Common myeloid progenitor, CD34-positive (primary cell): ENCODE data around the gene NUDCD3.

Source experiments
- CTCF ChIA-PET: fragments of 350-600 bp; sonication (Branson Sonifier 250); formaldehyde crosslinking; loops from one replicate; lab custom pipeline; 2021; ENCODE audit warnings: antibody characterized with exemption; lab: Charles Lee
- POLR2A ChIA-PET: fragments of 350-600 bp; sonication (Branson Sonifier 250); formaldehyde crosslinking; loops from one replicate; lab custom pipeline; 2021; ENCODE audit warnings: antibody characterized with exemption; lab: Charles Lee
- DNase-seq, 3 donors: peaks; one replicate each; pipeline versions ENCODE4 v3.0.0 to v3.0.0-alpha.2; 2013
- H3K27ac ChIP-seq, 2 experiments: 1 replicate in 1 of 2; 2 replicates in 1 of 2; pipeline ENCODE4 v1.7.0; 2013; ENCODE audit warnings: inconsistent platforms in 2 of 2, low read length in 2 of 2, mild to moderate bottlenecking in 2 of 2, low read depth in 1 of 2, moderate library complexity in 1 of 2; ENCODE audit not compliant: severe bottlenecking in 2 of 2, insufficient read depth in 1 of 2, poor library complexity in 1 of 2
- H3K27me3 ChIP-seq, 5 experiments: replicated peaks in 2 of 5; 1 replicate in 3 of 5; 2 replicates in 2 of 5; pipeline versions ENCODE4 v1.6.1 to v1.7.0; 2013; ENCODE audit warnings: low read length in 4 of 5, mild to moderate bottlenecking in 2 of 5, moderate library complexity in 2 of 5, inconsistent platforms in 1 of 5; ENCODE audit not compliant: insufficient read depth in 5 of 5, control insufficient read depth in 4 of 5
- H3K36me3 ChIP-seq, 4 experiments: 1 replicate in 2 of 4; 2 replicates in 2 of 4; pipeline versions ENCODE4 v1.6.1 to v1.7.0; 2013; ENCODE audit warnings: low read length in 3 of 4, control low read depth in 1 of 4, mild to moderate bottlenecking in 1 of 4; ENCODE audit not compliant: control insufficient read depth in 4 of 4, insufficient read depth in 4 of 4
- H3K4me1 ChIP-seq, 4 experiments: 1 replicate in 3 of 4; 2 replicates in 1 of 4; pipeline versions ENCODE4 v1.6.1 to v1.7.1; 2013; ENCODE audit warnings: low read length in 3 of 4, mild to moderate bottlenecking in 3 of 4, control low read depth in 1 of 4, inconsistent platforms in 1 of 4, moderate library complexity in 1 of 4; ENCODE audit not compliant: control insufficient read depth in 4 of 4, insufficient read depth in 4 of 4; ENCODE audit errors: control extremely low read depth in 1 of 4
- H3K4me3 ChIP-seq, 7 experiments: 1 replicate in 4 of 7; 2 replicates in 3 of 7; pipeline versions ENCODE4 v1.5.1 to v1.7.0; 2013; ENCODE audit warnings: mild to moderate bottlenecking in 7 of 7, low read length in 6 of 7, moderate library complexity in 6 of 7, inconsistent platforms in 2 of 7, low read depth in 2 of 7, control low read depth in 1 of 7; ENCODE audit not compliant: insufficient read depth in 4 of 7, control insufficient read depth in 1 of 7; ENCODE audit errors: extremely low read depth in 1 of 7
- H3K9me3 ChIP-seq, 5 experiments: 1 replicate in 4 of 5; 2 replicates in 1 of 5; pipeline versions ENCODE4 v1.6.1 to v1.7.1; 2013; ENCODE audit warnings: low read length in 4 of 5, mild to moderate bottlenecking in 2 of 5, inconsistent platforms in 1 of 5, low read depth in 1 of 5, moderate library complexity in 1 of 5; ENCODE audit not compliant: control insufficient read depth in 4 of 5, insufficient read depth in 2 of 5; ENCODE audit errors: control extremely low read depth in 1 of 5
- WGBS: methylation state at CpG from one replicate; pipeline ENCODE4 v1.1.5; 2013; ENCODE audit not compliant: insufficient coverage; 5-methylcytosine and 5-hydroxymethylcytosine counted together

NUDCD3 gene

DNA sequence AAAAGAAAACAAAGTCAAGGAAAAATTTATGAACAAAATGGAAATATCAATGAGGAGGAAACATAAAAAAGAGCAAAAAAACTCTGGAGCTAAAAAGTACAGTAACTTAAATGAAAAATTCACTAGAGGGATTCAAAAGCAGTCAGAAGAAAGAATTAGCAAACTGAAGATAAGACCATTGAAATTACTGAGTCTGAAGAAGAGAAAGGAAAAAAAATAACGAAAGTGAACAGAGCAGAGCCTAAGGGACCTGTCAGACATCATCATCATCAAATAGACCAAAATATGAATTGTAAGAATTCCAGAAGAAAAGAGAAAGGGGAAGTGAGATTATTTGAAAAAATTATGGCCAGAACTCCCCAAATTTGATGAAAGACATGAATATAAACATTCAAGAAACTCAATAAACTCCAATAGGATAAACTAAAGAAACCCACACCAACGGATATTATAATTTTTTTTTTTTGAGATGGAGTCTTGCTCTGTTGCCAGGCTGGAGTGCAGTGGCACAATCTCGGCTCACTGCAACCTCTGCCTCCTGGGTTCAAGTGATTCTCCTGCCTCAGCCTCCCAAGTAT, 34.4 kb upstream of the NUDCD3 start:
- Histone ChIP-seq H3K9me3 (peaks cover 0 to 38% (median 13%) of the 10 kb centered on the region in 5 experiments), H3K4me1 (no peaks in the 10 kb centered on the region), H3K36me3 (no peaks in the 10 kb centered on the region), H3K27ac (no peak overlapping the region), H3K27me3 (no peaks in the 10 kb centered on the region), H3K4me3 (no peak overlapping the region)
- WGBS, result 60% methylated on average over 1 of the region's 3 CpGs
- CTCF ChIA-PET, result no interaction called here
- no peak for DNase-seq
- POLR2A ChIA-PET, result interaction anchor here (0.7 kb wide), 1 partner anchor 13 kb away, joined by 5 read pairs; no protein-coding TSS in a partner anchor

DNA sequence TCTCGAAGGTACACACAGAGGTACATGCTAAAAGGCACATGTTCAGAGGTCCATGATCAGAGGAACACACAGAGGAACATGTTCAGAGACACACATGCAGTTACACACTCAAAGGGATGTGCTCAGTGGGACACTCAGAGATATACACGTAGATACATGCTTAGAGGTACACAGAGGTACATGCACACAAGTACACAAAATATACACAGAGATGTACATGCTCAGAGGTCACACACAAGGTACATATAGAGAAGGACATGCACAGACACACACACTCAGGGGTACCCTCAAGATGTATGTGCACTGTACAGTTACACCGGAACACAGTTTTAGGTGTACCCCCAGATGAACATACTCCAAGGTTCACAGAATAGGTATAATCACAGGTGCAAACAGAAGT, 31.9 kb upstream of the NUDCD3 start:
- H3K27me3 ChIP-seq, result no peaks in the 10 kb centered on the region
- CTCF ChIA-PET, result interaction anchor here (1.0 kb wide), 1 partner anchor 12 kb away, joined by 3 read pairs; no protein-coding TSS in a partner anchor

DNA sequence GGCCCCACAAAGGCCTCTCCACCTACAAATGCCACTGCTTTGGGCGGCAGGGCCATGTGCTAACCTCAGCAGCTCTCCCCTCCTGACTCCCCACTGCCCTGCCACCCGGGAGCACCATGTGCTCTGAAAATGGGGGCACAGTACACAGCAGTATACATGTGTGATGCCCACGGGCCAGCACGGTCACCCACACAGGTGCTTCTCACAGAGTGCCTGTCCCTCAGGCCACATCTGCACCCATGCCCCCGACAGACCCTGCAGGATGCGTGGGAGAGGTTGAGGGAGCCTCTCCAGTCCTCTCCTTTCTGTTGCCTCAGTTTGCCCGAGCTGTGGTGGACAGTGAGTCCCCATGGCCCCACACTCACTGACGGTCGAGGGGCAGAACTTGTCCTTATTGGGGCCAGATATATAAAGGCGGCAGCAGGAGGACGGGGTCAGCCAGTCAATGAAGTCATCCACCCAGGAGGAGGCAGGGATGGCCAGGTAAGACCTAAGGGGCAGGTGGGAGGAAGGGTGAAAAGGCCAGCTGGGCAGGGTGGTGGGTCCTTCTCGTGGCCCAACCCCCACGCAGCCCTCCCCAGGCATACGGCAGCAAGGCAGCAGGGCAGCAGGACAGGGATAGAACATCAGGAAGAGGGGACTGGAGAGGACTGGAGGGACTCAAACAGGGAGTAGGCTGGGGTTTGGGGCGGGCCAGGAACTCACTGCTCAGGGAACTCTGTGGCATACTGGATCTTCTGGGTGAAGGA, 31.1 kb upstream of the NUDCD3 start:
- H3K4me3 ChIP-seq, result no peak overlapping the region
- CTCF ChIA-PET, result no interaction called here
- POLR2A ChIA-PET, result no interaction called here
- H3K27me3 ChIP-seq, result no peaks in the 10 kb centered on the region
- H3K36me3 ChIP-seq, result no peaks in the 10 kb centered on the region
- 97% methylated on average over 15 of the region's 15 CpGs for WGBS
- DNase-seq, result no peak
- H3K27ac ChIP-seq, result no peak overlapping the region
- H3K9me3 ChIP-seq, result peaks cover 0 to 27% (median 7%) of the 10 kb centered on the region in 5 experiments
- H3K4me1 ChIP-seq, result no peaks in the 10 kb centered on the region

More for the DNA sequence above, 31.9 kb upstream of the NUDCD3 start:
- WGBS, result 100% methylated on average over 3 of the region's 3 CpGs
- Histone ChIP-seq H3K4me3 (no peak overlapping the region), H3K36me3 (no peaks in the 10 kb centered on the region), H3K4me1 (no peaks in the 10 kb centered on the region), H3K9me3 (peaks cover 0 to 29% (median 7%) of the 10 kb centered on the region in 5 experiments), H3K27ac (no peak overlapping the region)
- no peak for DNase-seq
- POLR2A ChIA-PET, result no interaction called here

DNA sequence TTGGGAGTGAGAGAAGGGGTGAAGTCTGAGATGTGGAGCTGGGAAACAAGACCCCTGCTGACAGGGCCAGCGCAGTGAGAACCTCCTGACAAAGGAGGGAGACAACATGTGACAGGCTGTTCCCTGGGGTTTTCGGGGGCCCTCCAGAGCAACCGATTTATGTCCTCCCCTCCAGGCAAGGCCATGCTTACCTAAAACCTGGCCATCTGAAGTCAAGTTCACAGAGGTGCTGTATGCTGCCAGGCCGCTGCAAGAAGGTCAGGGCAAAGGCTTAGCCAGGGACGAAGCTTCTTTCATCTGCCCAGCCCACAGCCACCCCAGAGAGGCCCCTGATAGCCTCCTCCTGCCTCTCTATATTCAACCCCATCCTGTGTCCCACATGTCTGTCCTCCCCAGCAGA, 30.1 kb upstream of the NUDCD3 start:
- H3K27me3 ChIP-seq, result no peaks in the 10 kb centered on the region
- H3K9me3 ChIP-seq, result peaks cover 0 to 20% (median 7%) of the 10 kb centered on the region in 5 experiments
- ChIA-PET CTCF (interaction anchor here (1.1 to 1.9 kb wide), 2 partner anchors 8 to 45 kb away, joined by 3 to 4 read pairs; no protein-coding TSS in a partner anchor), POLR2A (no interaction called here)
- no peaks in the 10 kb centered on the region for H3K4me1 ChIP-seq
- DNase-seq, result no peak
- 100% methylated on average over 5 of the region's 5 CpGs for WGBS
- no peak overlapping the region for H3K27ac ChIP-seq
- H3K4me3 ChIP-seq, result no peak overlapping the region
- H3K36me3 ChIP-seq, result no peaks in the 10 kb centered on the region

DNA sequence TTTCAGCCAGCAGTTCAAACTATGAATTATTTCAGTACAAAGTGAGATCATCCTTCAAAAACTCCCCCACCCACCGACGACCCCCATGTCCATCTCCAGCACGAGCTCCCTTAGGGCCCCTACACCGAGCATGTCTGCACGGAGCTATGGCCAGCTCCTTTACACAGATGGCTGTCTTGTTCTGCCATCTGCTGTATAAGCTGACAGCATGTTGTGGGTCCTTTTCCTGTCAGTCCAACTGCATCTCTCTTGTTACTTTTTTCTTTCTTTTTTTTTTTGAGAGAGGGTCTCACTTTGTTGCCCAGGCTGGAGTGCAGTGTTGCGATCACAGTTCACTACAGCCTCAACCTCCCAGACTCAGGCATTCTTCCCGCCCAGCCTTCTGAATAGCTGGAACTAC, 29.1 kb upstream of the NUDCD3 start:
- H3K4me3 ChIP-seq, result no peak overlapping the region
- CTCF ChIA-PET, result interaction anchor here (0.7 to 1.9 kb wide), 2 partner anchors 15 to 46 kb away, joined by 4 read pairs; no protein-coding TSS in a partner anchor

DNA sequence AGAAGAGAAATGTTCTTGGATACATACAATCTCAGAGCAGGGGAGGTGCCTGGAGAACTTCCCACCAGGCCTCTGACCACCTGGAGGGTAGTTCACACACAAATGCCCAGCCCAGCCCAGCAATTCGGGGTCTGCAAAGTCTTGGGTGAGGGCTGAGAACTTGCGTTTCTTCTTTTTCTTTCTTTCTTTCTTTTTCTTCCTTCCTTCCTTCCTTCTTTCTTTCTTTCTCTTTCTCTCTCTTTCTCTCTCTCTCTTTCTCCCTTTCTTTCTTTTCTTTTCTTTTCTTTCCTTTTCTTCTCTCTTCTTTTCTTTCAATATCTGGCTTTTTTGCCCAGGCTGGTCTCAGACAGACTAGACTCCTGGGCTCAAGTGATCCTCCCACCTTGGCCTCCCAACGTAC, 28.3 kb upstream of the NUDCD3 start:
- Histone ChIP-seq H3K9me3 (peaks cover 0 to 8% (median 0%) of the 10 kb centered on the region in 5 experiments), H3K4me1 (no peaks in the 10 kb centered on the region), H3K27me3 (no peaks in the 10 kb centered on the region), H3K4me3 (no peak overlapping the region), H3K27ac (no peak overlapping the region), H3K36me3 (no peaks in the 10 kb centered on the region)
- WGBS, result 94% methylated on average over 3 of the region's 3 CpGs
- ChIA-PET CTCF (interaction anchor here (0.7 kb wide), 1 partner anchor 16 kb away, joined by 4 read pairs; no protein-coding TSS in a partner anchor), POLR2A (no interaction called here)
- DNase-seq, result no peak

More for the DNA sequence above, 29.1 kb upstream of the NUDCD3 start:
- POLR2A ChIA-PET, result no interaction called here
- no peaks in the 10 kb centered on the region for H3K27me3 ChIP-seq
- DNase-seq, result no peak
- no peaks in the 10 kb centered on the region for H3K4me1 ChIP-seq
- WGBS, result 95% methylated on average over 6 of the region's 7 CpGs
- no peaks in the 10 kb centered on the region for H3K36me3 ChIP-seq
- H3K27ac ChIP-seq, result no peak overlapping the region
- peaks cover 0 to 13% (median 5%) of the 10 kb centered on the region in 5 experiments for H3K9me3 ChIP-seq

DNA sequence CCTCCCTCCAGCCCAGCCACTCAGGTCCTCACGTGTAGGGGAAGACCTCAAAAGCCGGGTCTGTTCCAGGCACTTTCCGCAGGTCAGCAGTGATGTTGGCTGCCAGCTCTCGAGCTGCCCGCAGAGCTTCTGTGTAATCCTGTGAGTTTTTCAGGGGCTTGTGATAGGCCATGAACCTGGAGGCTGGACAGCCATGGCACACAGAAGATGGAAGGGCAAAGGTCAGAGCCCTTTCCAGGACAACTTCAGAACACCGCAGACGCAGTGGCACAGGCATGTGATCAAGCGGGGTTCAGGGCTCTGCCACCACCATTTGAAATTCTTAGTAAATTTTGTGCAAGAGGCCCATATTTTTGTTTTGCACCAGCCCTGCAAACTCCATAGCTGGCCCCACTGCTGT, 26.7 kb upstream of the NUDCD3 start:
- H3K9me3 ChIP-seq, result no peaks in the 10 kb centered on the region
- H3K36me3 ChIP-seq, result no peaks in the 10 kb centered on the region
- CTCF ChIA-PET, result interaction anchor here (0.7 kb wide), 1 partner anchor 969 kb away, joined by 3 read pairs; no protein-coding TSS in a partner anchor
- no peaks in the 10 kb centered on the region for H3K27me3 ChIP-seq
- no peak overlapping the region for H3K27ac ChIP-seq
- H3K4me3 ChIP-seq, result no peak overlapping the region
- WGBS, result 95% methylated on average over 8 of the region's 8 CpGs
- POLR2A ChIA-PET, result no interaction called here
- H3K4me1 ChIP-seq, result no peaks in the 10 kb centered on the region
- no peak for DNase-seq
